ENCODE data around the gene DNAI7.
A peak's percentile ranks its signal among the peaks of the same experiment; 100 is the strongest.

DNAI7 gene

GRCh38 chr12:25186038-25186787, 8.7 kb downstream of the DNAI7 start:
- Histone ChIP-seq H3K27ac (no peak overlapping the region), H3K4me3 (no peak overlapping the region)

GRCh38 chr12:25184132-25184531, 10.8 kb downstream of the DNAI7 start:
- no peak overlapping the region for H3K27ac ChIP-seq
- H3K4me3 ChIP-seq: no peak overlapping the region

- Histone ChIP-seq H3K27ac (no peak overlapping the region), H3K4me3 (no peak overlapping the region)
Observed at GRCh38 chr12:25182765-25183164, 12.2 kb downstream of the DNAI7 start.

- Histone ChIP-seq H3K27ac (no peak overlapping the region), H3K4me3 (no peak overlapping the region)
Observed at GRCh38 chr12:25162866-25163265, 32.1 kb downstream of the DNAI7 start.

GRCh38 chr12:25156061-25156460, 38.9 kb downstream of the DNAI7 start:
- Histone ChIP-seq H3K27ac (no peak overlapping the region), H3K4me3 (no peak overlapping the region)

- H3K4me3 ChIP-seq: no peak overlapping the region
Observed at GRCh38 chr12:25155022-25155576, 39.9 kb downstream of the DNAI7 start.

GRCh38 chr12:25152055-25152454, 42.9 kb downstream of the DNAI7 start:
- no peak overlapping the region for H3K4me3 ChIP-seq
- peak overlapping the region in 1 of 21 experiments; percentile 37 for H3K27ac ChIP-seq

More at GRCh38 chr12:25155022-25155576, 39.9 kb downstream of the DNAI7 start:
- H3K27ac ChIP-seq: peak overlapping the region in 1 of 21 experiments; percentile 7

- no peak overlapping the region for H3K4me3 ChIP-seq
- peak overlapping the region in 1 of 21 experiments; percentile 37 for H3K27ac ChIP-seq
Observed at GRCh38 chr12:25151476-25151875, 43.5 kb downstream of the DNAI7 start.

- Histone ChIP-seq H3K27ac (no peak overlapping the region), H3K4me3 (no peak overlapping the region)
Observed at GRCh38 chr12:25146686-25147085, 48.3 kb downstream of the DNAI7 start.

- H3K4me3 ChIP-seq: no peak overlapping the region
Observed at GRCh38 chr12:25135531-25136154, 59.3 kb downstream of the DNAI7 start.

GRCh38 chr12:25131270-25131669, 63.7 kb downstream of the DNAI7 start:
- no peak overlapping the region for H3K4me3 ChIP-seq
- H3K27ac ChIP-seq: no peak overlapping the region

More at GRCh38 chr12:25135531-25136154, 59.3 kb downstream of the DNAI7 start:
- H3K27ac ChIP-seq: peak overlapping the region in 4 of 21 experiments; percentile 5 to 55 (median 38)

- Histone ChIP-seq H3K27ac (no peak overlapping the region), H3K4me3 (no peak overlapping the region)
Observed at GRCh38 chr12:25130741-25131188, 64.2 kb downstream of the DNAI7 start.

GRCh38 chr12:25126746-25127145, 68.2 kb downstream of the DNAI7 start:
- Histone ChIP-seq H3K27ac (no peak overlapping the region), H3K4me3 (no peak overlapping the region)

- H3K27ac ChIP-seq: no peak overlapping the region
Observed at GRCh38 chr12:25126101-25126500, 68.9 kb downstream of the DNAI7 start.

GRCh38 chr12:25124493-25124892, 70.5 kb downstream of the DNAI7 start:
- Histone ChIP-seq H3K4me3 (no peak overlapping the region), H3K27ac (no peak overlapping the region)

More at GRCh38 chr12:25126101-25126500, 68.9 kb downstream of the DNAI7 start:
- H3K4me3 ChIP-seq: no peak overlapping the region

- H3K27ac ChIP-seq: no peak overlapping the region
Observed at GRCh38 chr12:25123126-25123525, 71.8 kb downstream of the DNAI7 start.

GRCh38 chr12:25121916-25122315, 73.0 kb downstream of the DNAI7 start:
- Histone ChIP-seq H3K4me3 (no peak overlapping the region), H3K27ac (no peak overlapping the region)

More at GRCh38 chr12:25123126-25123525, 71.8 kb downstream of the DNAI7 start:
- no peak overlapping the region for H3K4me3 ChIP-seq

- Histone ChIP-seq H3K4me3 (no peak overlapping the region), H3K27ac (no peak overlapping the region)
Observed at GRCh38 chr12:25121110-25121509, 73.8 kb downstream of the DNAI7 start.

GRCh38 chr12:25119020-25119419, 75.9 kb downstream of the DNAI7 start:
- Histone ChIP-seq H3K4me3 (no peak overlapping the region), H3K27ac (no peak overlapping the region)

GRCh38 chr12:25115677-25116076, 79.3 kb downstream of the DNAI7 start:
- no peak overlapping the region for H3K27ac ChIP-seq
- H3K4me3 ChIP-seq: no peak overlapping the region

- Histone ChIP-seq H3K4me3 (no peak overlapping the region), H3K27ac (no peak overlapping the region)
Observed at GRCh38 chr12:25113651-25114050, 81.3 kb downstream of the DNAI7 start.

Data from skin epidermis (tissue), 12 donors.